ENCODE results near the gene SMG1.
"Not testable (repeated sequence)": the region's sequence is repeated elsewhere in the genome, so short reads cannot be mapped to it uniquely, and the experiment has no call there.

- TF ChIP-seq CTCF (IDR thresholded peaks at IDR 0.05 in 2 of 3, conservative IDR thresholded peaks at IDR 0.05 in 1 of 3; ENCODE audit: borderline replicate concordance in 1 of 3, insufficient read depth in 1 of 3, low read depth in 2 of 3, low read length in 2 of 3); EZH2 (IDR thresholded peaks at IDR 0.05); MAX (IDR thresholded peaks at IDR 0.05); ELF1 (IDR thresholded peaks at IDR 0.05; ENCODE audit: borderline replicate concordance, low read depth); REST (IDR thresholded peaks at IDR 0.05; ENCODE audit: low read depth); POLR2AphosphoS5 (IDR thresholded peaks at IDR 0.05; ENCODE audit: low read depth, low read length); TCF7L2 (IDR thresholded peaks at IDR 0.05; ENCODE audit: borderline replicate concordance, extremely low read depth, insufficient read depth, insufficient read length); POLR2A (IDR thresholded peaks at IDR 0.05; ENCODE audit: borderline replicate concordance, extremely low read depth, insufficient read depth, insufficient read length): not testable (repeated sequence)
- peak; percentile 11; the same call in 1 of the 2 replicates for TF ChIP-seq RAD21 (IDR thresholded peaks at IDR 0.05; ENCODE audit: low read depth)
Observed at GRCh38 chr16:18776334-18776733, 149.9 kb downstream of the SMG1 start.

Data from HCT116 (cell line).